Mononuclear cell (primary cell): Measurements from ENCODE around the gene PNLIPRP2. TPM values are rescaled to one million over a fixed set of nuclear protein-coding genes. Genes with fewer than 3 reads are reported as not detected.

ENCODE experiments used
- H3K27me3 ChIP-seq: 2 replicates; pipeline ENCODE4 v1.6.0; 2011; ENCODE audit warnings: low read length, control low read depth; ENCODE audit not compliant: insufficient read depth
- H3K4me1 ChIP-seq: 2 replicates; pipeline ENCODE4 v1.5.1; 2011; ENCODE audit warnings: mild to moderate bottlenecking, low read length, control low read depth; ENCODE audit not compliant: insufficient read depth
- H3K4me3 ChIP-seq: 2 replicates; pipeline ENCODE4 v1.5.1; 2011; ENCODE audit warnings: mild to moderate bottlenecking, low read length, moderate library complexity
- H3K9me3 ChIP-seq: 2 replicates; pipeline ENCODE4 v1.5.1; 2011; ENCODE audit warnings: low read depth, mild to moderate bottlenecking, control low read depth, low read length
- total RNA-seq: library from RNA; depleted of rRNA; stranded (reverse); fragments of >200 nt; gene quantifications from one replicate; pipeline ENCODE4 v1.2.3, GENCODE V29; 2012

PNLIPRP2 gene
- total RNA-seq, 1 donor, result not detected

GRCh38 chr10:116691635-116692034 lies 70.9 kb downstream of the PNLIPRP2 start:
- H3K27me3 ChIP-seq, result no peaks in the 10 kb centered on the region
- H3K4me1 ChIP-seq, result no peaks in the 10 kb centered on the region
- H3K9me3 ChIP-seq, result no peaks in the 10 kb centered on the region
- no peak overlapping the region for H3K4me3 ChIP-seq

DNA sequence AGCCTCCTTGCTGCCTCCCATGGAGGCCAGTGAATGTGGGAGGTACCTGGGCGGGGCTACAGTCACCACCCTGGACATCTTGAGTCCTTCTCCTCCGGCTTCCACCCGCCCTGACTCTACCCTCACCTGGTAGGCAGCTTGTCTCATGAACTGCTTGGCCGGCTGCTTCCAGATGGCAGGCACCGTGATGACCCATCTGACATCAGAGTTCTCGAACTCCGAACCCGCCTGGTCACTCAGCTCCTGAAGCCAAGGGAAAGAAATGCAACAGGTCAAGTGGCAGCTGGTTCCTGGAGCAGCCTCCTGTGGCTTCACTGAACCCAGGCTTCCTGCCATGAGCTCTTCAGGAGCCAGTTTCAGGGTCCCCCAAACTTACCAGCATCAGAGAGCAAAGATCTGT lies 71.5 kb downstream of the PNLIPRP2 start:
- Histone ChIP-seq H3K9me3 (no peaks in the 10 kb centered on the region), H3K27me3 (no peaks in the 10 kb centered on the region), H3K4me1 (no peaks in the 10 kb centered on the region), H3K4me3 (no peak overlapping the region)

DNA sequence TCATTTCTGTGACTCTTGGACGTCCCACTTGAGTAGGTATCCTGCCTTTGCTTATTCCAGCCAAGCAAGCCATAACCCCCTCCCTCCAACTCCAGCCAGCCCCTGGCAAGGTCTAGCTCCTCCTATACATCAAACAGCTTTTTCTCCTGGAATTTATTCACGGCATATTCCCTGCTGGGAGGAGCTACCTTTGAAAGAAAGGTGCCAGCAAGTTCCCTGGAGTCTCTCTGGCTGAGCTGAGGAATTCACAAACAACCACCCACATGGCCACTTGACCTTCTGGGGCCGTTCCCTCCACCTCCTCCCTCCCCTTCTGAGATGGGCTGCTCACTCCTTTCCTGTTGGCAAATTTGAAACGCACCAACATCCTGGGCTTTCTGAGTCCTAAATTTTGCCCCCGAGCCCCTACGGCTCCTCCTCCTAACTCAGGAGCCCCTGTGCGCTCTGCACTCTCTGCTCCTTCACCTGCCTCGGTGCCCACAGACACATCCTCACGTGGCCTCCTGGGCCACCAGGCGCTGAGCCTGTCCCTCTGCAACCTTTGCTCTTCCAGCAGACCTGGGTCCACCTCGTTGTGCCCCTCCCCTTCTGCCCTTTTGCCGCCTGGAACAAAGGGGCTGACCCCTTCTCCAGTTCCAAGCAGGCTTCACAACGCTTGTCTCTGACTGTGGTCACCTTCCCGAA lies 73.6 kb downstream of the PNLIPRP2 start:
- no peak overlapping the region for H3K4me3 ChIP-seq
- H3K27me3 ChIP-seq, result no peaks in the 10 kb centered on the region
- H3K9me3 ChIP-seq, result no peaks in the 10 kb centered on the region
- no peaks in the 10 kb centered on the region for H3K4me1 ChIP-seq

Other genes starting within 250 kb of the PNLIPRP2 start
- gene PNLIPRP3, start 193.1 kb upstream of the PNLIPRP2 start, total RNA-seq, result not detected
- gene PNLIP, start 75.0 kb upstream of the PNLIPRP2 start, total RNA-seq, result not detected
- not detected for gene PNLIPRP1, start 30.0 kb upstream of the PNLIPRP2 start, total RNA-seq
- gene HSPA12A, start 121.6 kb downstream of the PNLIPRP2 start, total RNA-seq, result under 0.01 TPM
- gene ENO4, start 228.5 kb downstream of the PNLIPRP2 start, total RNA-seq, result not detected